Body of pancreas (tissue), 4 donors: Measurements from ENCODE around the gene USP50. TPM values are rescaled to one million over a fixed set of nuclear protein-coding genes. Genes with fewer than 3 reads are reported as not detected.

Experiments used
- ATAC-seq: fragments of 150-250 bp; one replicate; pipeline ENCODE4 v1.9.1; 2016
- DNase-seq, 4 donors: peaks; one replicate each; pipeline ENCODE4 v3.0.0-alpha.2; 2019
- H3K27ac ChIP-seq, 4 donors: fragments of 200-600 bp; sonication (generic); 1 replicate in 3 of 4; 2 replicates in 1 of 4; pipeline versions ENCODE4 v1.5.1 to v1.6.1; 2016 to 2019; ENCODE audit warnings: mild to moderate bottlenecking in 1 of 4, mixed read lengths in 1 of 4, moderate library complexity in 1 of 4
- H3K27me3 ChIP-seq, 2 donors: fragments of 200-600 bp; sonication (generic); one replicate each; pipeline ENCODE4 v1.6.0; 2016; ENCODE audit warnings: mild to moderate bottlenecking in 1 of 2
- H3K36me3 ChIP-seq, 2 donors: fragments of 200-600 bp; sonication (generic); replicated peaks in 1 of 2; 2 replicates each; pipeline ENCODE4 v1.5.1; 2016; ENCODE audit warnings: low read depth in 2 of 2; ENCODE audit not compliant: insufficient read depth in 1 of 2
- H3K4me1 ChIP-seq: fragments of 200-600 bp; sonication (generic); one replicate; pipeline ENCODE4 v1.6.0; 2016
- H3K4me3 ChIP-seq, 2 donors: fragments of 200-600 bp; sonication (generic); 1 replicate in 1 of 2; 2 replicates in 1 of 2; pipeline ENCODE4 v1.5.1; 2016 to 2019
- H3K9me3 ChIP-seq, 3 donors: fragments of 200-600 bp; sonication (generic); 1 replicate in 2 of 3; 2 replicates in 1 of 3; pipeline ENCODE4 v1.5.1; 2016
- CTCF ChIP-seq, 7 experiments: fragments of 450-650 bp in 4 of 7; fragments of 200-600 bp in 3 of 7; sonication (generic) in 3 of 7; IDR thresholded peaks; one replicate each; pipeline ENCODE4 v1.5.1; 2016 to 2019; ENCODE audit warnings: antibody characterized with exemption in 7 of 7
- POLR2A ChIP-seq, 3 donors: fragments of 450-650 bp; IDR thresholded peaks; one replicate each; pipeline ENCODE4 v1.6.1; 2016; ENCODE audit warnings: antibody characterized with exemption in 3 of 3, mild to moderate bottlenecking in 2 of 3
- WGBS, 2 donors: methylation state at CpG; one replicate each; pipeline ENCODE4 v1.1.5; 2017; 5-methylcytosine and 5-hydroxymethylcytosine counted together
- intact Hi-C: fragments of 100-400 bp; cut with DNase I; formaldehyde crosslinking; loops from one replicate; pipeline ENCODE4 v1.15.1; 2023
- total RNA-seq, 2 donors: library from RNA; depleted of rRNA; stranded (reverse); fragments of >200 nt; gene quantifications; one replicate each; pipeline ENCODE4 v1.1.0, GENCODE V29; 2016

Gene USP50
- not detected for total RNA-seq

- DNase-seq (no peak), ATAC-seq (no peak)
- H3K9me3 ChIP-seq: no peaks in the 10 kb centered on the region
- no peak within 1 kb of the TSS for H3K27ac ChIP-seq
- no peaks in the 10 kb centered on the region for H3K27me3 ChIP-seq
- no peak for TF ChIP-seq CTCF (IDR thresholded peaks at IDR 0.05)
- TF ChIP-seq POLR2A (IDR thresholded peaks at IDR 0.05): no peak
- 65 to 81% methylated on average over 5 of the region's 5 CpGs for WGBS, 2 donors
- H3K36me3 ChIP-seq: no peaks in the 10 kb centered on the region
- H3K4me3 ChIP-seq: no peak within 1 kb of the TSS
- intact Hi-C loops: no loop called here
- no peaks in the 10 kb centered on the region for H3K4me1 ChIP-seq
These were observed at the start of gene USP50 for GRCh38 chr15:50546566-50546965. Gene USP50, minus strand, starts transcription at chr15:50546666. Its CDS starts 141 bp downstream, at chr15:50546525.

DNA sequence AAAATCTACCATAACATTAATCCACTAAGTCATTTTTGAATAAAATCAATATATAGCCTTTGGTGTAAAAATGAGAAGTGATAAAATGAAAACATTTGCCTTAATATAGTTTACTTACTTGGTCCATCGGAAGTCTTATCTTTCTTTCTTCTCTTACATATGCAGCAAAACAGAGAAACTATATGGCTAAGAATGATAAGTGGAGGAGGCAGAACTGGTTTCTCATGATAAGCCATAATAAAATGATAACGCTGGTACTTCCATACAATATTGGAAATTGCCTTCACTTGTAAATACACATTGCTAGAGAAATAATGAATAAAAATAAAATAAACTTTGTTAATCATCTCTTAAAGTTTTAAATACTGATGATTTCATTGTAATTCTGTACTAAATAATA is 47.8 kb upstream of the USP50 start:
- Histone ChIP-seq H3K4me1 (no peaks in the 10 kb centered on the region), H3K4me3 (no peak overlapping the region), H3K27ac (no peak overlapping the region), H3K36me3 (peaks cover 0 to 23% of the 10 kb centered on the region in 2 donors), H3K9me3 (no peaks in the 10 kb centered on the region), H3K27me3 (no peaks in the 10 kb centered on the region)
- intact Hi-C loops: no loop called here
- no peak for ATAC-seq
- 84 to 94% methylated on average over 2 of the region's 2 CpGs for WGBS, 2 donors
- DNase-seq: no peak
- no peak for TF ChIP-seq CTCF (IDR thresholded peaks at IDR 0.05)
- TF ChIP-seq POLR2A (IDR thresholded peaks at IDR 0.05): no peak

DNA sequence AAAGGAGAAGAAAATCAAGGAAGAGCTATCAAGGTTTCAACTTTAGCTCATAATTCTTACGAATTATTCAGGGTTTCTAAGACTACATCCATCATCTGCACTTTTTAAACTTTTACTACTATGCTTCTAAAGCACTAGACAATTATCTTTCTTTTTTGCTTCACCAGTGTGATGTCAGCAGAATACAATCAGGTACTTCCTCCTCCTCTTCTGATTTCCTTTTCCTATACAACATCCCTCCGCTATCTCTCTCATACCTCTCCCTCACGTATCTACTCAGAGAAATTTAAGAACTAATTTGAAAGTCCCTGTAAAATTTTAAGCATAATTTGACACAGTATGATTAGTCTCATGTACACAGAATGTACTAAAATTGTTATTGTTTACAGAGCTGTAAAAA is 47.3 kb upstream of the USP50 start:
- Histone ChIP-seq H3K4me1 (no peaks in the 10 kb centered on the region), H3K36me3 (peaks cover 0 to 23% of the 10 kb centered on the region in 2 donors), H3K27me3 (no peaks in the 10 kb centered on the region), H3K27ac (no peak overlapping the region), H3K4me3 (no peak overlapping the region), H3K9me3 (no peaks in the 10 kb centered on the region)
- ATAC-seq: no peak
- 61 to 84% methylated on average over 3 of the region's 3 CpGs for WGBS, 2 donors
- TF ChIP-seq CTCF (IDR thresholded peaks at IDR 0.05) (no peak), POLR2A (IDR thresholded peaks at IDR 0.05) (no peak)
- DNase-seq: no peak
- intact Hi-C loops: no loop called here

GRCh38 chr15:50590288-50590687 is 43.8 kb upstream of the USP50 start:
- 91 to 97% methylated on average over 1 of the region's 1 CpG for WGBS, 2 donors
- intact Hi-C loops: no loop called here
- DNase-seq (no peak), ATAC-seq (no peak)
- Histone ChIP-seq H3K9me3 (no peaks in the 10 kb centered on the region), H3K27ac (no peak overlapping the region), H3K4me1 (no peaks in the 10 kb centered on the region), H3K4me3 (no peak overlapping the region), H3K36me3 (peaks cover 0 to 24% of the 10 kb centered on the region in 2 donors), H3K27me3 (no peaks in the 10 kb centered on the region)
- TF ChIP-seq POLR2A (IDR thresholded peaks at IDR 0.05): no peak
- TF ChIP-seq CTCF (IDR thresholded peaks at IDR 0.05): no peak

DNA sequence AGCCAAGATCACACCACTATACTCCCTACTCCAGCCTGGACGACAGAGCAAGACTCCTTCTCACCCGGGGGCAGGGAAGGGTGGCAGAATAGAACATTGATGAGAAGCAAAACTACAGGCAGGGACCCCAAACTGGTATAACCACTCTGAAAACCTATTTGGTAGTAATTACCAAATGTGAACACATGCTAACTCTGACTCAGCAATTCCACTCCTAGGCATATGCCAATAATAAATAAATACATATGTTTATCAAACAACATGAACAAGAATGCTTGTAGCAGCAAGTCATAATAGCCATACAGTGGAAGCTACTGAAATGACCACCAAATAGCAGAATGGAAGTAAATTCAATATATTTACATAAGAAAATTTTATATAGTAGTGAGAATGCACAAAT is 31.0 kb upstream of the USP50 start:
- ATAC-seq (no peak), DNase-seq (no peak)
- WGBS, 2 donors: 83 to 100% methylated on average over 2 of the region's 2 CpGs
- TF ChIP-seq CTCF (IDR thresholded peaks at IDR 0.05) (no peak), POLR2A (IDR thresholded peaks at IDR 0.05) (no peak)
- Histone ChIP-seq H3K4me3 (no peak overlapping the region), H3K27ac (no peak overlapping the region), H3K4me1 (no peaks in the 10 kb centered on the region), H3K27me3 (no peaks in the 10 kb centered on the region), H3K9me3 (no peaks in the 10 kb centered on the region), H3K36me3 (peaks cover 0 to 31% of the 10 kb centered on the region in 2 donors)
- intact Hi-C loops: no loop called here
